ENCODE results near the gene STEAP2. TPM values are rescaled to one million over a fixed set of nuclear protein-coding genes. Genes with fewer than 3 reads are reported as not detected.

The STEAP2 gene
- total and polyA plus RNA-seq, 2 of the 4 experiments (the other 2 are of a cell fraction) = 1.8 to 3.9 TPM

DNA sequence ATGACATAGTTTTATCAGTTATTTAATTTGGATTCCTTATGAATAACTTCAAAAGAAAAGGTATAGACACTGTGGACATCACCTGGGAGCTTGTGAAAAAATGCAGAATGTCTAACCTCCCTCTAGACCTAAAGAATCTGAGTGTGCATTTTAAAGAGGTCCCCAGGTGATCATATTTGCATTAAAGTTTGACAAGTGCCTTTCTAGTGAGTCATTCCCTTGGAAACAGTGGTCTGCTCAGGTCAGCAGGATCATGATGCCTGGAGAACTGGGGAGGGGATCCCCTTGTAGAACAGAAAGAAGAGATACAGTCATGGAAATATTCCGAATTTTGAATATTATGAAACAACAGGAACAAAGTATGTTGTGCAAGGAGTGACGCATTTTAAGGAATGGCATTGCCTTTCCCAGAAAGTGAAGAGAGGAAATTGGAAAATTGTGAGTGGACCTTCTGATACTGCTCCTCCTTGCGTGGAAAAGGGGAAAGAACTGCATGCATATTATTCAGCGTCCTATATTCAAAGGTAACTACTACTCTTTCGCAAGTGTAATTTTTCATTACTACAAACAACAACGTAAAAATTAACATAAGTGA is 4.6 kb downstream of the STEAP2 start:
- no TSS peak for BruUV-seq (replicated peaks)
- no peak overlapping the region for H2AK9ac ChIP-seq (replicated peaks; ENCODE audit: low read depth, low read length, poor library complexity)
- dilution Hi-C loops (cut with HindIII; ENCODE audit: low sequenced_read_pairs, unreplicated experiment) (no loop called here), in situ Hi-C loops (cut with MboI; ENCODE audit: low sequenced_read_pairs) (no loop called here), intact Hi-C loops (cut with micrococcal nuclease) (no loop called here)
- H2BK15ac ChIP-seq (ENCODE audit: low read depth, low read length) = no peak overlapping the region
- H3K9me3 ChIP-seq (ENCODE audit: control insufficient read depth, insufficient read depth, low read length) = no peaks in the 10 kb centered on the region
- H3K4ac ChIP-seq (ENCODE audit: low read depth, low read length) = no peak overlapping the region
- no peaks in the 10 kb centered on the region for H3K27me3 ChIP-seq (ENCODE audit: control insufficient read depth, insufficient read depth, low read length)
- ChIA-PET CTCF (no interaction called here), POLR2A (ENCODE audit: unreplicated experiment) (no interaction called here)
- H3K9ac ChIP-seq (ENCODE audit: low read depth, low read length) = no peak overlapping the region
- no peak overlapping the region for H4K5ac ChIP-seq (ENCODE audit: low read depth, low read length)
- H4K91ac ChIP-seq (ENCODE audit: insufficient read depth, low read depth, low read length) = no peak overlapping the region
- no peak overlapping the region for H3K27ac ChIP-seq (ENCODE audit: insufficient read depth, low read length)
- no peak overlapping the region for H3K56ac ChIP-seq (ENCODE audit: extremely low read depth, insufficient read depth, low read length)
- H3K4me1 ChIP-seq (ENCODE audit: control insufficient read depth, insufficient read depth, low read length) = no peaks in the 10 kb centered on the region
- H3K23ac ChIP-seq (ENCODE audit: low read depth, low read length) = no peak overlapping the region
- no peak overlapping the region for H4K8ac ChIP-seq (ENCODE audit: low read depth in 2 of 2, low read length in 2 of 2)
- H3K14ac ChIP-seq (replicated peaks; ENCODE audit: low read depth, low read length) = no peak overlapping the region
- no peaks in the 10 kb centered on the region for H3K9me1 ChIP-seq (ENCODE audit: insufficient read depth, low read length)
- TF ChIP-seq RCOR1 (IDR thresholded peaks at IDR 0.05; ENCODE audit: insufficient replicate concordance, low read length) = no peak
- 0 out of 2 replicates have a peak, but pooled peaks have one; percentile 27 for TF ChIP-seq CEBPB (IDR thresholded peaks at IDR 0.05; ENCODE audit: low read depth, low read length)
- no peak for DNase-seq
- no peak overlapping the region for H2AK5ac ChIP-seq (ENCODE audit: low read depth, low read length)
- no peak overlapping the region for H2AFZ ChIP-seq (replicated peaks; ENCODE audit: low read length, poor library complexity)
- H2BK120ac ChIP-seq (ENCODE audit: low read depth, low read length) = no peak overlapping the region
- ATAC-seq (ENCODE audit: low read depth) = no peak
- H3K18ac ChIP-seq (ENCODE audit: low read depth, low read length) = no peak overlapping the region
- no peaks in the 10 kb centered on the region for H3K79me1 ChIP-seq (ENCODE audit: low read depth in 1 of 2, low read length in 2 of 2)
- H2BK5ac ChIP-seq (ENCODE audit: low read depth, low read length, poor library complexity, severe bottlenecking) = no peak overlapping the region
- no peak overlapping the region for H3K4me2 ChIP-seq (ENCODE audit: low read depth, low read length)
- H3K36me3 ChIP-seq (ENCODE audit: control insufficient read depth, insufficient read depth, low read length) = no peaks in the 10 kb centered on the region
- H2BK20ac ChIP-seq (ENCODE audit: low read depth, low read length) = no peak overlapping the region
- no peaks in the 10 kb centered on the region for H4K20me1 ChIP-seq (ENCODE audit: insufficient read depth, low read length)
- no peak overlapping the region for H3K4me3 ChIP-seq (ENCODE audit: insufficient read depth, low read depth, low read length)
- WGBS, 2 experiments (ENCODE audit: extremely low coverage in 2 of 2, insufficient read length in 1 of 2) = no CpG with 5 or more reads among the region's 6 CpGs

All from IMR-90 (cell line).